ENCODE data around the gene PRKD1.
"Not testable (repeated sequence)": the region's sequence is repeated elsewhere in the genome, so short reads cannot be mapped to it uniquely, and the experiment has no call there.

The PRKD1 gene

GRCh38 chr14:29856516-29856915 lies 71.1 kb downstream of the PRKD1 start:
- Histone ChIP-seq H3K4me1 (ENCODE audit: insufficient read depth, poor library complexity, severe bottlenecking) (no peaks in the 10 kb centered on the region), H3K27me3 (ENCODE audit: insufficient read depth, poor library complexity, severe bottlenecking) (no peaks in the 10 kb centered on the region), H3K4me3 (ENCODE audit: severe bottlenecking) (no peak overlapping the region), H3K9me3 (ENCODE audit: severe bottlenecking) (no peaks in the 10 kb centered on the region), H3K27ac (ENCODE audit: poor library complexity, severe bottlenecking) (no peak overlapping the region), H3K36me3 (ENCODE audit: low read depth) (no peaks in the 10 kb centered on the region)
- no peak for ATAC-seq (ENCODE audit: low read depth)
- no peak for DNase-seq (ENCODE audit: low spot score)
- TF ChIP-seq CTCF (IDR thresholded peaks at IDR 0.05; ENCODE audit: poor library complexity, severe bottlenecking), result no peak

GRCh38 chr14:29853691-29854090 lies 74.0 kb downstream of the PRKD1 start:
- H3K4me1 ChIP-seq (ENCODE audit: insufficient read depth, poor library complexity, severe bottlenecking); H3K27me3 ChIP-seq (ENCODE audit: insufficient read depth, poor library complexity, severe bottlenecking); H3K36me3 ChIP-seq (ENCODE audit: low read depth); ATAC-seq (ENCODE audit: low read depth); DNase-seq (ENCODE audit: low spot score); H3K4me3 ChIP-seq (ENCODE audit: severe bottlenecking); H3K27ac ChIP-seq (ENCODE audit: poor library complexity, severe bottlenecking); H3K9me3 ChIP-seq (ENCODE audit: severe bottlenecking): not testable (repeated sequence)

GRCh38 chr14:29853272-29853671 lies 74.4 kb downstream of the PRKD1 start:
- DNase-seq (ENCODE audit: low spot score), result no peak
- Histone ChIP-seq H3K36me3 (ENCODE audit: low read depth) (no peaks in the 10 kb centered on the region), H3K9me3 (ENCODE audit: severe bottlenecking) (no peaks in the 10 kb centered on the region), H3K4me1 (ENCODE audit: insufficient read depth, poor library complexity, severe bottlenecking) (no peaks in the 10 kb centered on the region), H3K27ac (ENCODE audit: poor library complexity, severe bottlenecking) (no peak overlapping the region), H3K27me3 (ENCODE audit: insufficient read depth, poor library complexity, severe bottlenecking) (no peaks in the 10 kb centered on the region), H3K4me3 (ENCODE audit: severe bottlenecking) (no peak overlapping the region)
- TF ChIP-seq CTCF (IDR thresholded peaks at IDR 0.05; ENCODE audit: poor library complexity, severe bottlenecking), result no peak
- no peak for ATAC-seq (ENCODE audit: low read depth)

GRCh38 chr14:29851397-29851796 lies 76.2 kb downstream of the PRKD1 start:
- H3K27me3 ChIP-seq (ENCODE audit: insufficient read depth, poor library complexity, severe bottlenecking), result no peaks in the 10 kb centered on the region
- ATAC-seq (ENCODE audit: low read depth), result no peak
- H3K36me3 ChIP-seq (ENCODE audit: low read depth), result no peaks in the 10 kb centered on the region
- no peaks in the 10 kb centered on the region for H3K4me1 ChIP-seq (ENCODE audit: insufficient read depth, poor library complexity, severe bottlenecking)
- H3K4me3 ChIP-seq (ENCODE audit: severe bottlenecking), result no peak overlapping the region
- no peak for DNase-seq (ENCODE audit: low spot score)
- no peaks in the 10 kb centered on the region for H3K9me3 ChIP-seq (ENCODE audit: severe bottlenecking)
- no peak overlapping the region for H3K27ac ChIP-seq (ENCODE audit: poor library complexity, severe bottlenecking)
- TF ChIP-seq CTCF (IDR thresholded peaks at IDR 0.05; ENCODE audit: poor library complexity, severe bottlenecking), result no peak

- TF ChIP-seq CTCF (IDR thresholded peaks at IDR 0.05; ENCODE audit: poor library complexity, severe bottlenecking), result no peak
- DNase-seq (ENCODE audit: low spot score) (no peak), ATAC-seq (ENCODE audit: low read depth) (no peak)
- Histone ChIP-seq H3K27ac (ENCODE audit: poor library complexity, severe bottlenecking) (no peak overlapping the region), H3K27me3 (ENCODE audit: insufficient read depth, poor library complexity, severe bottlenecking) (no peaks in the 10 kb centered on the region), H3K4me1 (ENCODE audit: insufficient read depth, poor library complexity, severe bottlenecking) (no peaks in the 10 kb centered on the region), H3K36me3 (ENCODE audit: low read depth) (no peaks in the 10 kb centered on the region), H3K4me3 (ENCODE audit: severe bottlenecking) (no peak overlapping the region), H3K9me3 (ENCODE audit: severe bottlenecking) (no peaks in the 10 kb centered on the region)
These were observed 80.6 kb downstream of the PRKD1 start for GRCh38 chr14:29847056-29847380.

All from RWPE2 (cell line).